Measurements from ENCODE around the gene KLHL29.

The KLHL29 gene

GRCh38 chr2:23449413-23449812, 64.4 kb downstream of the KLHL29 start:
- DNase-seq (ENCODE audit: low read depth in 3 of 3) = no peak

DNA sequence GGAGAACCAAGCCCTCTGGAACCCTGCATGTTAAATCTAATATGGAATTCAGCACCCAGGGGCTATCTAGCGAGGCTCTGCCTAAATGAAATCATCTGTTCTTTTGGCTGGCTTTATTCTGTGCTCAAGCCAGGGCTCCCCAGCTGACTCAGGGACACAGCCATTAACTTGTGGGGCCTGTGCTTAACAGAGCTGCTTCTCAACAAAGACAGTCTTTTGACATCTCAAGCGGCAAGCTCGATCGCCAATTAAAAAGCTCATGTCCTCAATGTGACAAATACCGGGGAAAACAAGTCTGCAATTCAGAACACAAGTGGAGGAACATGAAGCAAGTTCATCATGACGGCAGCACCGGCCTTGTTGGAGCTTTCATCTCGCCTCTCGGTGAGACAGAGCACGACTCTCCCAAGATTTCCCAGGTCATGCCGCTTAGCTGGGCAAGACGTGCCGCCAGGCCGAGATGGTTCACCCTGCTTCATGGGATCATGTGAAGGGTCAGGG, 64.9 kb downstream of the KLHL29 start:
- no peak for DNase-seq (ENCODE audit: low read depth in 3 of 3)

GRCh38 chr2:23452372-23452771, 67.4 kb downstream of the KLHL29 start:
- no peak for DNase-seq (ENCODE audit: low read depth in 3 of 3)

DNA sequence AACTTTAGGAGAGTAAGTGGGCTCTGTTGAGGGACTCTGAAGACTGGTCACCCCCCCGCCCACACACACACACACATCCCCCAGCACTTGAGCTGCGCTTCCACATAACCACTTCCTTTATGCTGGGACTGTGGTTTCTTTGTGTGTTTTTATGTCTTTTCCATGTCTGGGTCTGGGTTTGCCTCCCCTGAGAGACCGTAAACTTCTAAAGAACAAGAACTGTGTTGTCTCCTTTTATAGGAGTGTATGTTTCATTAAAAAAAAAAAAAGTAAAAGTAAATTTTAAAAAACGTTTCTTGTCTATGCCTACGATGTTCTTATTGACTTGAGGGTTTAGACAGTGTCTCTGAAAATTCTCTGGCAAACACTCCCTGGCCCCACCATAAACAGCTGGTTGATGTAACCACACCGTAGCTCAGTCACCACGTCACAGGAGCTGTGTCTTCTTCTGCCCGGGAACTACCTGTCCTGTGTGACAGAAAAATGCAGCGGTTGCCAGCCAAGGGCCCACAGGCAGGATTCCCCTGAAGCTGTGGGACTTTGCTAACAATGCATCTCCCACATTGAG, 68.0 kb downstream of the KLHL29 start:
- no peak for DNase-seq (ENCODE audit: low read depth in 3 of 3)

DNA sequence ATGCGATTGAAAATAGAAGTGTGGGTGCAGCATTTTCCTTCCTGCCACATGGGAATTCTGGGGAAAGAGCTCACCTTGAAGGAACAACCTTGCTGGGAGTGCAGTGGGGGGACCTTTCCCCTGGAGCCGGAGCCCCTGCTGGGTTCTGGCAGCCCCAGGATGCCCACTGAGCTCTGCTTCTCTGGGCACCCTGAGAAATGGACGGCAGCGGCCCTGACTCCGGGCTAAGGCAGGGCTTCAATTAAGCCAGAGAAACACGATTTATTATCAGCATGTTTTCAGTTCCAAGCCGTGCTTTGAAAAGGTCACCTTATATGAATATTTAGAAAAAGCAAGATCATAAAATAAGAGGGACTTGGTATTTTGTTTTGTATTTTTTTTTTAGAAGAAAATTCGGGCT, 68.5 kb downstream of the KLHL29 start:
- DNase-seq (ENCODE audit: low read depth in 3 of 3) = no peak

DNA sequence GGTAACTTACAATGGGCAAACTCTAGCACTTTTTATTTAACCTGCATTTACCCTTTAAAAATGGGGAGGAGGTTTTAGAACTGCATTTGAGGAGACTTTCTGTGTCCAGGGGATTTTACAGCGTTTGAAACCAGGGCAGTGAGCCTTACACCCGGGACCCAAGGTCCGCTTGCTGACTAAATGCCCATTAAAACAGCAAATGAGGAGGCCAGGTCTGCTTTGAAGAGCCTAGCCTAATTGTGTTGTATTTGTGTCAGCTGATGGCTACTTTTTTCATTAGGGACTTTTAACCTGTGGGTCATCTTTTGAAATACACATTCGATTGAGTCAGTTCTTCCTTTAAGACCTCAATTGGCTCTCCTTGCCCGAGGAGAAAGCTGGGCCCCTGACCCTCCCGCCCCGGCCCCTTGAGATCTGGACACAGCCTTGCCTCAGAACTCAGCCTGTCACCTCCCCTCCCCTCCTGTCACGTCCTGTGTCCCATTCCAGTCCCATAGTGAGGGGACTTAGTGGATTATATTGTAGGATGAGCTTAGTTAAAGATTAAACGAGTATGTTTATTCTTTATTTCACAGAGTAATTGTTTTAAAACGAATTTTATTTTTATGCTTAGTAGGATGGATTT, 69.0 kb downstream of the KLHL29 start:
- no peak for DNase-seq (ENCODE audit: low read depth in 3 of 3)

DNA sequence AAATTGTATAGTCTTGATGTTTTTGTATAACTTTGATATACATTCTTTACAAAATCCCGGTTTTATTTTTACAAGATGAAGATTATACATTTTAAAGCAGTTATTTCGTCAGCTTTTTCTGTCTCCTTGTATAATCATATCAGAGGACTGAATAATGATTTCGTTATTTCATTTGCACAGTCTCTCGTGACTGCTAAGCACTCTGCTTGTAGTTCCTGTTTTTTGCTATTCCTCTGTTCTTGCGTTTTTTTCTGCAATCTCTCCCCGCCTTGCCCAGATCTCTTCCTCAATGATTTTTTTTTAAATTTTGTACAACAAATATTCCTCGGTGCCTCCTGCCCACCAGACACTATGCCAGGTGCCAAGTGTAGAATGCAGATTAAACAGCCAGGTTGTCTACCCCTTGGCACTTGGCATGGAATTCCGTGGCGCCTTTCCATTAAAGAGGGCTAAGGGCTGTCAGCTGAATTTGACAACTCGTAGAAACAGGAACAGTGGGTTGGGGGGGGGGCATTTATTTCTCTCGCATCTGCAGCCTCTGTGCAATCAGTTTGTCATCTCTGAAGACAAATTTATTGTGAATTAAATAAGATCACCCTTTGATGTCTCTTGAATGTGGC, 69.6 kb downstream of the KLHL29 start:
- DNase-seq (ENCODE audit: low read depth in 3 of 3) = no peak

DNA sequence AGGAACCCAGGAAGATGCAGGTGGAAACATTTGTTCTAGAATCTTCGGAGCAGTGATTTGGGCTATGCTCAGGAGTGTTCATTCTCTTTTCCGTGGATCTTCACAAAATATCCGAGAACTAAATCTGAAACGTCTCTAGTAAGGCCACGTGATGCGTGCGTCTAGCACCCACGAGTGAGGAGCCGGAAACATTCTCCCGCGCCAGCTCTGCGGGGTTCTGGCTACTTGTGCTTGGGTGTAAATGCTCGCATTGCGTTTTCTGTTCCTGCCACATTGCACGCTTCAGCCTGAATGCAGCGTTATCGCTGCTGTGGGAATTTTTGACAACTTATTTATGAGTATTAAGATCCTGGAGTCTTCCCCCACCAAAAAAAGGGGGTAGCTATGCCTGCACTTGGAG, 71.4 kb downstream of the KLHL29 start:
- DNase-seq (ENCODE audit: low read depth in 3 of 3) = no peak

- no peak for DNase-seq (ENCODE audit: low read depth in 3 of 3)
Observed at GRCh38 chr2:23456881-23457760, 72.1 kb downstream of the KLHL29 start.

- no peak for DNase-seq (ENCODE audit: low read depth in 3 of 3)
Observed at GRCh38 chr2:23457990-23458682, 73.2 kb downstream of the KLHL29 start.

DNA sequence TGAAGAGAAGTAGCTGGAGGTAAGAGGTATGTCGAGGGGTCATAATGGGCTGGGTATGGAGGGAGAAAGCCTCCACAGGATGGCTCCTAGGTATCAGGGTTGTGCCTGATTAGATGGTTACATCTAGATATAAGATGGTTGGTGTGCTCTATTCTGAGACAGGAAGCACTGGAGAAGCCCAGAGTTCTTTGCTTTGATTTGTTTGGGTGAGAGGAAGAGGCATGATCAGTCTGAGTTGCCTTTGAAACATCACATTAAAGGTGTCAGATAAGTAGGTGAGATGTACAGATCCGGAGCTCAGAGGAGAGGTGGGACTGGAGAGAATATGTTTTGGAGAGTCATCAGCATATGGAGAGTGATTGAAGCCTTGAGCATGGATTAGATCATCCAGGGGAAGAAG, 74.1 kb downstream of the KLHL29 start:
- no peak for DNase-seq (ENCODE audit: low read depth in 3 of 3)

DNA sequence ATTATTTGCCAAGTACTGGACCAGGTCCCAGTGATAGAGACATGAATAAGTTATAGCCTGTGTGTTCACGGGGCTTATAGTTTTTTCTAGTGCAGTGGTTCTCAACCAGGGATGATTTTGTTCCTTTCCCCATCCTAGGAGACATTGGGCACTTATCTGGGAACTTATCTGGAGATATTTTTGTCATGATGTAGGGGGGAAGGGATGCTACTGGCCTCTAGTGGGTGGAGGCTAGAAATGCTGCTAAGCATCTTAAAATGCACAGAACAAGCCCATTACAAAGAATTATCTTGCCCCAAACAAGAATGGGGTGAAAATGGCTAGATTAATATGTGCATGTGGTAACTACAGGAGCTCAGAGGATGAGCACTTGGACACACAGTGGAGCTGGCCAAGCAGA, 75.2 kb downstream of the KLHL29 start:
- DNase-seq (ENCODE audit: low read depth in 3 of 3) = no peak

GRCh38 chr2:23460993-23461392, 76.0 kb downstream of the KLHL29 start:
- no peak for DNase-seq (ENCODE audit: low read depth in 3 of 3)

DNA sequence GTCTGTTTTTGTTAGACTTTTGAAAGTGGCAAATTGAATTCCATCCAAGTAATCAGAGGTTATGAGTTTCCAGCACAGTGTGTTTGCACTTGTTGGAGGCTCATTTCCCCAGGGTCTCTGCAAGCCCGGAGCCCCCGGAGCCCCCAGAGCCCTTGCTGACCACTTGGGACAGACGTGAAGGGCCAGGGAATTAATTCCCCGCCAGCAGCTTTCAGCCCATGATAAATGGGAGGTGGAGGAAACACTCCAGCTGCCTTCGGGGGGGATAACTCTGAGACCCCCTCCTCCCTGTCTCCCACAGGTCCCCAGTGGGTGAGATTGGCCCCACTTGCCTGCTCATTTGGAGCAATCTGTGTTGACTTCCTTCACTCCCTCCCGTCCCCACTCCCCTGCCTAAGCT, 79.2 kb downstream of the KLHL29 start:
- DNase-seq (ENCODE audit: low read depth in 3 of 3) = no peak

DNA sequence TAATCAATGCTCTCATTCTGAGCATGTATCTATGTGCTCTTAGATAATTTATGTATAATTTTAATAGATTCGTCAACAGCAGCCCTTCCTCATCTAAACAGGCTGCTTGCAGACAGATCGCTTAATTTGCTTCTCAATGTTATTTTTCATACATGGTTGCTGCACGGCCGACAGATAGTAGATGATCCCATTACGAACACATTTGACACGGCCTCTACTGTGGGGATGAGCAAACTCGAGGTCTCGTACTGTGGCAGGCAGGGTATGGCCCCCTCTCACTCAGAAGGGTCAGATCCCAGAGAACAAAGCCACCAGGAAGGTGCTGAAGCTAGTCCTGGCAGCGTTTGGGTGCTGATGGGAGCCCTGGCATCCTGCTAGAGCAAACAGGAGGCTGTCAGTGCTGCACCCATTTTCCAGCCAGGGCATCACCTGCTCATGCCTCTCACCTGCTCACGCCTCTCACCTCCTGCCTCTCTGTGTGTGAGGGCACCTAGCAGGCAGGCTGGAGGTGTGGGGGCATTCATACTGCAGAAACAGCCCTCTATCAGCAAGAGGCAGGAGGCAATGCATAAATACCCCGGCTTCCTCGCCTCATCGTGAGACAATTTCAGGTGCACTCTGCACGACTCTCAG, 80.0 kb downstream of the KLHL29 start:
- DNase-seq (ENCODE audit: low read depth in 3 of 3) = no peak

- no peak for DNase-seq (ENCODE audit: low read depth in 3 of 3)
Observed at GRCh38 chr2:23465936-23466335, 81.0 kb downstream of the KLHL29 start.

GRCh38 chr2:23467618-23468017, 82.6 kb downstream of the KLHL29 start:
- no peak for DNase-seq (ENCODE audit: low read depth in 3 of 3)

GRCh38 chr2:23468474-23469141, 83.6 kb downstream of the KLHL29 start:
- no peak for DNase-seq (ENCODE audit: low read depth in 3 of 3)

DNA sequence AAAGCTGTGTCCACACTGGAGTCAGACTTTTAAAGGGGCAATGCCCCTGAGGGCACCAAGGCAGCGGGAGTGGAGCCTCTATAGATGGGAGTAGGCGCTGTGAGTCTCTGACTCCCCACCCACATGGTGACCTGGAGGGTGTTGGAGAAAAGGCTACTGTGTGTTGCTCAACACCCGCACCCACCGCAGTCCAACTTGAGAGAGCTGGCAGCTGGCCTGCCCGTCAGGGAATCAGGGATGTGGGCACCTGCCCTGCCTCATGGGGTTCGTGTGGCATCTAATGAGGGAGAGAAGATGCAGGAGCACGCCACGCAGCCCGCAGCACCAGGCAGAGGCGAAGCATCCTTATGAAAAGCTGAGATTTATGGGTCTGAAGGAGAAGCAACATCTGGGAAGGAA, 84.2 kb downstream of the KLHL29 start:
- DNase-seq (ENCODE audit: low read depth in 3 of 3) = no peak

GRCh38 chr2:23475036-23475435, 90.1 kb downstream of the KLHL29 start:
- DNase-seq (ENCODE audit: low read depth in 3 of 3) = no peak

- DNase-seq (ENCODE audit: low read depth in 3 of 3) = no peak
Observed at GRCh38 chr2:23475473-23475872, 90.5 kb downstream of the KLHL29 start.
